Stimulated activated CD4-positive, alpha-beta T cell treated with anti-CD3 and anti-CD28 coated beads, Interleukin-4, amount 100 ng/mL, for 24 hours (primary cell): ENCODE data around the gene ABCC2.
"Not testable (repeated sequence)": the region's sequence is repeated elsewhere in the genome, so short reads cannot be mapped to it uniquely, and the experiment has no call there.

Experiments used
- DNase-seq: peaks from one replicate; pipeline ENCODE4 v3.0.0-alpha.2; 2020

Gene ABCC2

DNA sequence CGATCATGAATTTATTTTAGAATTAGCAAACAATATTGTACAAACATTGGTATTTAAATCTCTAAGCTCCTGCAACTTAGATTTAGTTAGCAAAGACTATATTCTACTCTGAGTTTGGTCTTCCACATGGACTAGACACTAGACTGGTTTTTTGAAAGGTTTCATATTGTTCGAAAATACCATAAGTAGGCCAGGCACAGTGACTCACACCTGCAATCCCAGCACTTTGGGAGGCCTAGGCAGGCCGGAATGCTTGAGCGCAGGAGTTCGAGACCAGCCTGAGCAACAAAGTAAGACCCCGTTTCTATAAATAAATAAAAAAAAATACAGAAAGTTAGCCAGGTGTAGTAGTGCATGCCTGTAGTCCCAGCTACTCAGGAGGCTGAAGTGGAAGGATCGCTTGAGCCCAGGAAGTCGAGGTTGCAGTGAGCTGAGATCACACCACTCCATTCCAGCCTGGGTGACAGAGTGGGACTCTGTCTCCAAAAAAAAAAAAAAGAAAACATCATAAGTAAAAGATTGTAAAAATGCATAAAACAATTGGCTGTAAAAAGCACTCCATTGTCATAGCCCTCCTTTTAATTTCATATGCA, 73.1 kb downstream of the ABCC2 start:
- DNase-seq = no peak

DNA sequence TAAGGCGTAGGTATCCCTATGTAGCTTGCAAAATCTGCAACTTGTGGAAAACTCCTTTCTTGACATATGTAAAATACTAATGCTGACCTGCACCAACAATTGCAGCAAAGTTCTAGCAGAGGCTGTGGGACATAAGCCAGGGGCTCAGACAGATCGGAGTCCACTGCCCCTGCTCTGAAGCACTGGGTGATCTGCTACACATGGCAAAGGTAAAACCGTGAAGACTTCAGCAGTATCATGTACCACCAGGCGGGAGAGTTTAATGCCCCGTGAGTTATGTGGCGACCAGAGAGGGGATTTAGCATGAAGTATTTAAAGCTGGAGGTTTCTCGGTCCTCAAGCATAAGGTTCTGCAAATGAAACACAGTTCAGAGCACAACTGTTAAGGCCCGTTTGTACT, 76.4 kb downstream of the ABCC2 start:
- DNase-seq = no peak

DNA sequence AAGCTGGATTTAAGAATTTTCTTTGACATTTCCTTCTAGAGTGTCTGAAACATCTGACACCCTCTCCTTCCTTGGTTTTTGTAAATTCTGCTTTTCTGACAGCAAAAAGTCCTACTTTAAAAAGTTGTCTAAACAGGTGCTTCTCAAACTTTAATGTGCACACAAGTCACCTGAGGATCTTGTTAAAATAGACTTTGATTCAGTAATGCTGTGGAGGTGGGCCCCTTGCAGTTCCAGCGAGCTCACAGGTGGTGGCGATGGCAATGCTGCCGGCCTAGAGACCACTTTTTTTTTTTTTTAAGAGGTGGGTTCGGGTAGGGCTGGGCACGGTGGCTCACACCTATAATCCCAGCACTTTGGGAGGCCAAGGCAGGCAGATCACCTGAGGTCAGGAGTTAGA, 77.1 kb downstream of the ABCC2 start:
- no peak for DNase-seq

DNA sequence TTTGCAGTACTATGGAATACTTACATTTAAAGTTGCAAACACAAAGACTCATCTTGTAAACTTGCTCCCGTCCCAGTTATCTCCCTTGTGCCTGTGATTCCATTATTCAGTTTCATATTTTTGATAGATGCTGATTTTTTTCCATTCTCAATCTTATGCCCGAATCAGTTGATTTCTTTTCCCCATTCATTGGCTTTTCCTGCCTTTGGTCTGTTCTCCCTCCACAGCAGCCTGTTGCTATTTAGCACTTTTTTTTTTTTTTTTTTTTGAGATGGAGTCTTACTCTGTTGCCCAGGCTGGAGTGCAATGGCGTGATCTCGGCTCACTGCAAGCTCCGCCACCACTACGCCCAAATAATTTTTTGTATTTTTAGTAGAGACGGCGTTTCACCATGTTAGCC, 78.0 kb downstream of the ABCC2 start:
- DNase-seq = no peak

DNA sequence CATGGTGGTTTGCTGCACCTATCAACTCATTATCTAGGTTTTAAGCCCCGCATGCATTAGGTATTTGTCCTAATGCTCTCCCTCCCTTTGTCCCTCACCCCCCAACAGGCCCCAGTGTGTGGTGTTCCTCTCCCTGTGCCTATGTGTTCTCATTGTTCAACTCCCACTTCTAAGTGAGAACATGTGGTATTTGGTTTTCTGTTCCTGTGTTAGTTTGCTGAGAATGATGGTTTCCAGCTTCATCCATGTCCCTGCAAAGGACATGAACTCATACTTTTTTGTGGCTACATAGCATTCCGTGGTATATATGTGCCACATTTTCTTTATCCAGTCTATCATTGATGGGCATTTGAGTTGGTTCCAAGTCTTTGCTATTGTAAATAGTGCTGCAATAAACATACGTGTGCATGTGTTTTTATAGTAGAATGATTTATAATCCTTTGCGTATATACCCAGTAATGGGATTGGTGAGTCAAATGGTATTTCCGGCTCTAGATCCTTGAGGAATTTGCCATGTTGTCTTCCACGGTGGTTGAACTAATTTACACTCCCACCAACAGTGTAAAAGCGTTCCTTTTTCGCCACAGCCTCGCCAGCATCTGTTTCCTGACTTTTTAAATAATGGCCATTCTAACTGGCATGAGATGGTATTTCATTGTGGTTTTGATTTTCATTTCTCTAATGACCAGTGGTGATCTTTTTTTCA, 81.2 kb downstream of the ABCC2 start:
- not testable (repeated sequence) for DNase-seq

DNA sequence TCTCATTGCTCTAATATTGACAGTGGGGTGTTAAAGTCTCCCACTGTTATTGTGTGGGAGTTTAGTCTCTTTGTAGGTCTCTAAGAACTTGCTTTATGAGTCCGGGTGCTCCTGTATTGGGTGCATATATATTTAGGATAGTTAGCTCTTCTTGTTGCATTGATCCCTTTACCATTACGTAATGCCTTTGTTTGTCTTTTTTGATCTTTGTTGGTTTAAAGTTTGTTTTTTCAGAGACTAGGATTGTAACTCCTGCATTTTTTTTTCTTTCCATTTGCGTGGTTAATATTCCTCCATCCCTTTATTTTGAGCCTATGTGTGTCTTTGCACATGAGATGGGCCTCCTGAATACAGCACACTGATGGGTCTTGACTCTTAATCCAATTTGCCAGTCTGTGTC, 84.8 kb downstream of the ABCC2 start:
- not testable (repeated sequence) for DNase-seq

DNA sequence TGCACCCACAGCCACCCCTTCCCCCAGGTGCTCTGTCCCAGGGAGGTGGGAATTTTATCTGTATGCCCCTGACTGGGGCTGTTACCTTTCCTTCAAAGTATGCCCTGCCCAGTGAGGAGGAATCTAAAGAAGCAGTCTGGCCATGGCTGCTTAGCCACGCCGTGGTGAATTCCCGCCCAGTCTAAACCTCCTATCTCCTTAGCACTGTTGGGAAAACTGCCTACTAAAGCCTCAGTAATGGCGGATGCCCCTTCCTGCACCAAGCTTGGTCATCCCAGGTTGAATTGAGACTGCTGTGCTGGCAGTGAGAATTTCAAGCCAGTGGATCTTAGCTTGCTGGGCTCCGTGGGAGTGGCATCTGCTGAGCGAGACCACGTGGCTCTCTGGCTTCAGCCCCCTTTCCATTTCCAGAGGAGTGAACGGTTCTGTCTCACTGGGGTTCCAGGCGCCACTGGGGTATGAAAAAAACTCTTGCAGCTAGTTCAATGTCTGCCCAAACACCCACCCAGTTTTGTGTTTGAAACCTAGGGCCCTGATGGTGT, 87.2 kb downstream of the ABCC2 start:
- DNase-seq = peak; percentile 10

DNA sequence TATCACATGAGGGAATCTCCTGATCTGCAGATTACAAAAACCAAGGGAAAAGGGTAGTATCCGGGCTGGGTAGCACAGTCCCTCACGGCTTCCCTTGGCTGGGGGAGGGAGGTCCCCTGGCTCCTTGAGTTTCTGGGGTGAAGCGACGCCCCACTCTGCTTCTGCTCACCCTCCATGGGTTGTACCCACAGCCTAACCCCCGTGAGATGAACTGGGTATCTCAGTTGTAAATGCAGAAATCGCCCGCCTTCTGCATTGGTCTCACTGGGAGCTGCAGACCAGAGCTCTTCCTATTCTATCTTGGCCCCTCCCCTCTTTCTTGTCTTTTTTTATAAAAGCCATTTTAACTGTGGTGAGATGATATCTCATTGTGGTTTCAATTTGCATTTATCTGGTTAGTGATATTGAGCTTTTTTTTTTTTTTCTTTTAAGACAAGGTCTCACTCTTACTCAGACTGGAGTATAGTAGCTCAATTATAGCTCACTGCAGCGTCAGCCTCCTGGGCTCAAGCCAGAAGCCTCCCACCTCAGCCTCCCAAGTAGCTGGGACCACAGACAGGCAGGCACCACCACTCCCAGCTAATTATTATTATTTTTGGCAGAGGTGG, 87.8 kb downstream of the ABCC2 start:
- DNase-seq = peak; percentile 65

DNA sequence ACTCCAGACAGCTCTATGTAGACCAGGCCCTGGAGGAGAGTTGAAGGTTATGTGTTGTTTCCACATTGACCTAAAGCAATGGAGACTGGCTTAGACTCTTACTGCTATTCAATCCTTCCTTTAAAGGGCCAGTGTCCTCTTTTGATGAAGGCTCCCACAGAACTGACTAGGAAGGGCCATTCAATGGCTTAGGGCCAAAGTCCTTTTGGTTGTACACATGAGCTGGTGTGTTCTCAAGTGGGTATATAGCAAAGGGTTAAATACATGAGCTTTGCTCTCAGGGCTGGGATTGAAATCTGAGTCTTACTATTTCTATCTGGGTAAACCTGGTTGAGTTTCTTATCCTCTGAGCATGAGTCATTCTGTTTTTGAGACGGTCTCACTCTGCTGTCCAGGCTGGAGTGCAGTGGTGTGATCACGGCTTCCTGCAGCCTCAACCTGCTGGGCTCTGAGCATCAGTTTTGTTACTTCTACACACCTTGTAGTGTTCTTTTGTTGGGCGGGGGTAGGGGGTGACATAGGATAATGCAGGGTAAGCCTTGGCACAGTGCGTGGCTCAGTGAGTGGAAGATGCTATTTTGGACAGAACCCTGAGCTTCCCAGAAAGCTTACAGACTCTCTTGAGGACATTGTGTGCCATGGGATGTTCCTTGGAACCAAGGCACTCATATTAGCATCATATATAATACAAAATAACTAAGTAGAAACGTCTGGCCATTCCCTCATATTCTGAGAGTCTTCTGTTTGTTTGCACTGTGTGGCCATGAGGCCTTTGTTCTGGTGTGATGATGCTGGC, 90.1 kb downstream of the ABCC2 start:
- DNase-seq = no peak

DNA sequence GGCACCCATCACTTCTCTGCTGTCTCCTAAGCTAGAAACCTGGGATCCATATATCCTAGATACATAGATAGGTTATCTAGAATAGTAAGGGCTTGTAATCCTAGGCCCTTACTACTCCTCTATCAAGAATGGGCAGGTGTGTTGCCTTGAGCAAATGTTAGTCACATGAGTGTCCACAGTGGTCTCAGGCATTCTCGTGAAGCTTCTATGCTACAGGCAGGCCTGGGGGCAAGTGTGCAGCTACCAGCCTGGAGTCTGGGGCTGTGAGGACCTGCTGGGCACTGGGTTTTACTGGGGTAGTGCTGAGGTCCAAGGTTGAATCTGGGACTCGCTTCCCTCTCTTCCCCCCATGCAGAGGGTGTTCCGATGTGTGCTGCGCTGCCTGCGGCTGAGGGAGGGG, 91.4 kb downstream of the ABCC2 start:
- DNase-seq = no peak

DNA sequence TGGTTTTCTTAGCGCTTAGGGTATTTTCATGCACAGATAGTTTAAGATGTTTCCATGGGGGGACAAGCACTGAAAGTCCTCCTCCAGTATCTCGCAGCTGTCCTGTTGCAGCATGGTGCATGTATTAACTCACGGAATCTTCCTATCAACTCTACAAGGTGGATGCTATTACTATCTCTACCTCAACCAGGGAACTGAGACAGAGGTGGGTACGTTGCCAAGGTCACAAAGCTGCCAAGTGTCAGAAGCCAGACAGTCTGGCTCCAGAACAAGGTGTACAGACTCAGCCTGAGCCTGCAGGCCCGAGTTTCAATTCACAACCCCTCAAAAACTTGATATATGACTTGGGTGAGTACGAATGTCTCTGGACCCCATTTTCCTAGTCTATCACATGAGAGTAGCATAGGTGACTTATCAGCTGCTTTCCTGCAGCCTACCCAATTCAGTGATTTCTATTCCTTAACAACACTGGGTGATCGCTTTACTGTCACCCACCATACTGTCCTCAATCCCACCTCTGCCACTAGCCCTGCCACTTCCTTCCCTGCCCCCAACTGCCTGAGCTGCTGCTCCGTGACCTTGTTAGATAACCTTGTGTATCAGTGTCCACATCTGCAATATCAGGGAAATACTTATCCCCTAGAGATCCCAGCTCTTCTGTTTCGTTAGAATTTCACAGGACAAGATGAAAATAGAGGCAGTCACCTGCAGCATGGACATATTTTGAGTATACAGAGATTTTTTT, 92.1 kb downstream of the ABCC2 start:
- no peak for DNase-seq

DNA sequence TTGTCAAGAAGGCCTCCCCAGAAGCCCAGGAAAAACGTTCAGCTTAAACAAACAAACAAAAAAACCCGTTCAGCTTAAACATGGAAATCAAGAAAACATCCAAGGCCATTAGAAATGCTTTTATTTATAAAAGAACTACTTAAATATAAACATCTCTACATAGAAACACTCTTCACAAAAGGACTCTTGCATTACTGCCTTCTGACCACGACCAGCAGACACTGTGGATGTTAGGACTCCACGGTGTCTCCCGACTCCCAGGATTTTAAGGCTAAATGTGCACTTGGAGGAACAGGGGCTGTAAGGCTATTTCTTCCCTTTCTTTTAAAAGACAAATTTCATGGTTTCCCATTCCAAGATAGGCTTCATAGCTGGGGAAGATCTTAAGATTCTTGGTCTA, 93.0 kb downstream of the ABCC2 start:
- DNase-seq = no peak

DNA sequence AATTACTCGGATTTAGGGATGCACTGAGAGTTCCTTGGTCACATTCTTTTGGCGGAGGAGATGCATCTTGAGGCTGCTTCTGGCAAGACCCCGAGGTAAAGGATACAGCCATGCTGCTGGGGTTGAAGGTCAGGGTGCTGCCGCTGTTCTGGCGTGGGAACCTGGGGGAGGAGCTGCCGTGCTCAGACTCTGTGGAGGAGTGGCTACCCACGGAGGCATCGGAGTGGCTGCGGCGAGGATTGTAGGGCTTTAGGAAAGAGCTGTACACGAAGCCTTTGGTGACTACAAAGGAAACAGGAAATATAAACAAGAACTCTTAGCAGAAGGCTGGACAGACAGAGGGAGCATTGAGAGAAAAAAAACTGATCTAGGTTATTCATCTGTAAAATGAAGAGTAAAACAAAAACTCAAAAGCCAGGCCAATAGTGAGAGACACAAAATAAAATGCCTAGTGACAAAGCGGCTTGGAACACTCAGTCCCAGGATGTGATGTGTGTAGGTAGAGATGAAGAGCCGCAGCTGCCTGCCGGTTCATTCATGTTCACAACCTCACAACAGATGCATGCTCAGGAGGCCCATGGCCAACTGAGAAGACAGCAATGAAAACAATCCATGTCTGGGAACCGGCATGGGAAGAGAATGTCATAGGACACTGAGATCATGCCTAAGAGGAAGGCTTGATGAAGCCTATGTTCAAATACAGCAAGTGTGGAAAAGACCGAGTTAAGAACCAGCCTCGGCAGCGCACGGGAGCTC, 97.8 kb downstream of the ABCC2 start:
- DNase-seq = no peak

DNA sequence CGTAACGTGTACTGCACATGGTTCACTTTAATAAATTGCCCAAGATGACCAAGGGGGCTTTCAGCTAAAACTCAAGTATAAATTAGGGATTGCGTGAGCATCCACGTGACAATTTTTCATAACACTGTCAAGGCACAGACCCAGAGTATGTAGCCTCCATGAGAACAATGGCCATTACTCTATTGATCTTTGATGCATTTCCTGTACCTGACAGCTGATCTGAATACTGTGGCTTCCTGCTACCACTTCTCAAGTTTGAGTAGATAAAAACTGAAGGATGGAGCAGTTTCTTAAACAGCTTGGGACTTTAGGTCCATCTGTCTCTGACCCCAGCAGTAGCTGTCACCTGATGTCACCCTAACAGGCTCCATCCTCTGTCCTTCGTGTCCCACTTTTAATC, 98.9 kb downstream of the ABCC2 start:
- DNase-seq = no peak

DNA sequence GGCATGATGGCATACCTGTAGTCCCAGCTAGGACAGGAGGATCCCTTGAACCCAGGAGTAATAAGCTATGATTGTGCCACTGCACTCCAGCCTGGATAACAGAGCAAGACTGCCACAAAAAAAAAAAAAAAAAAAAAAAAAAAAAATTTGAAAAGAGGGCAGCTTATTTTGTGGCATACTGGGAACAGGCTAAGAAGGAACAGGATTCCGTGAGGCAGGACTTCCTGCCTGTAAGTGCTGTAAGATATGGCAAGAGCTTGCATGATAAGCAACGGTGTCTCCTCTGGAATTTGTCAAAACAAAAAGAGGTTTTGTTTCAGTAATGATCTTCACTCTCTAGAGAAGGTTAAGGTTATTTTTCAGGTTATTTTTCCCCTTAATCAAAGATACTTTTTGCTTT, 101.1 kb downstream of the ABCC2 start:
- DNase-seq = no peak

DNA sequence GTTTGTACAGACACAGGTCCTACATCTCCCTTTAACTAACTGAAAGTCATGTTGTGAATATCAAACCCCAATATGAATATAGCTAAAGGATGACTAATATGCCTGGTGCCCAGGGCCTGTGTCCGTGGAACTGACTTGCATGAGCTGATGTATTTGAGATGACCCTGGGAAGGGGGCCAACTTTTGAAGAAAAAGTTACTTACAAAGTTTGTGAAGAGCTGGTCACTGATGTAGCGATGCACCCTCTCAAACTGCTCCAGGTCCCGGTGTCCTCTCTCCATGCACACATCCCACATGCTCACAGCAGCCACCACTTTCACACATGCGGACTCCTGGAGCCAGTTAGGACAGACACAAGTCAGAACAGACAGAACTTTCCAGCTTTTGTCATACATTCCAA, 106.2 kb downstream of the ABCC2 start:
- DNase-seq = no peak

DNA sequence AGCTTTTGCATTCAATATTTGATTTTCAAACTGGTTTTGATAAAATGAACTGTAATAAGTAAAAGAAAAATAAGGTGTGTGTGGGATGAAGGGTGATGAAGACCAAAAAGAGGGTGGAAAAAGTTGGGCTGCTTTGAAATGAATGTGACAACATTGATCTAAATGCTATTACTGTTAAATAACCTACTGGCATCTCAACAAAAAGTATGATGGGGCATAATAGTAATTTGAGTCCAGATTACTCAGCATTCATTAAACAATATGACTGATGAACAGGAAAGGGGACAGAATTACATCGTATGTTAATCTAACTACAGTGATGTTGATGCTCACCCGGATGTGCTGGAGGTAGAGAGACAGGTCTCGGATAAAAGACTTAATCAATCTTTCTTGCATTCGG, 112.2 kb downstream of the ABCC2 start:
- no peak for DNase-seq

DNA sequence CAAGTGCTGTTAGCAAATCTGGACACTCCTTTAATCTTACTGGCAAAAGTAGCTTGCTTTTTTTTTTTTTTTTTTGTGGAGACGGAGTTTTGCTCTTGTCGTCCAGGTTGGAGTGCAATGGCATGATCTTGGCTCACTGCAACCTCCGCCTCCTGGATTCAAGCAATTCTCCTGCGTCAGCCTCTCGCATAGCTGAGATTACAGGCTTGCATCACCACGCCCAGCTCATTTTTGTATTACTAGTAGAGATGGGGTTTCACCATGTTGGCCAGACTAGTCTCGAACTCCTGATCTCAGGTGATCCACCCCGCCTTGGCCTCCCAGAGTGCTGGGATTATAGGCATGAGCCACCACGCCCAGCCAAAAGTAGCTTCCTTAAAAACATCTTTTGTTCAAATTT, 112.6 kb downstream of the ABCC2 start:
- not testable (repeated sequence) for DNase-seq

DNA sequence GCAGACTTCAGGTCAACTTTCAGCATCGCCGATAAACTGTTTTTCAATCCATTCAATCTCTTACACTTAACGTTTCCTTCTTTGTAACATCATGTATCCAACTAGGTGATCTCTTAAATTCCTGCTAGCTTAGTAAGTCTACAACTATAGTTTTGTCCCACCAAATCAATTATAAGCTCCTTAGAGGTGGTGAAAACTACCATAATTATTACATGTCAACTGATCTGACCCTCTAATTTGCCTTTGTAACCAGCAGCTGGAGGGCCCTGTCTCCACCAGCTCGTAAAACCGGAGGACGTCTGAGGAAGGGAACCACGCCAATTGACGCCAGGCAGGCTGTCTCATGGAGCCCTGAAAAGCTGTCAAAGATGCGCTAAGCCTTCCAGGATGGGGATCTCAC, 113.4 kb downstream of the ABCC2 start:
- no peak for DNase-seq
